MM.1S (cell line): ENCODE results near the gene SHC1.

Experiments used
- DNase-seq: peaks from one replicate; pipeline ENCODE4 v3.0.0-alpha.2; 2015
- H2AFZ ChIP-seq: fragments of 300-600 bp; sonication (generic); 2 replicates; pipeline ENCODE4 v1.6.0; 2016; ENCODE audit warnings: antibody characterized with exemption, low read length
- H3F3A ChIP-seq: fragments of 300-600 bp; sonication (generic); 2 replicates; pipeline ENCODE4 v1.6.1; 2016; ENCODE audit warnings: mild to moderate bottlenecking, antibody characterized with exemption, low read length, moderate library complexity, mixed read lengths; ENCODE audit not compliant: insufficient read depth
- H3K27ac ChIP-seq: fragments of 300-600 bp; sonication (generic); 2 replicates; pipeline ENCODE4 v1.5.1; 2016; ENCODE audit warnings: mild to moderate bottlenecking, low read length
- H3K27me3 ChIP-seq: fragments of 300-600 bp; sonication (generic); replicated peaks from 2 replicates; pipeline ENCODE4 v1.6.0; 2016; ENCODE audit warnings: low read length; ENCODE audit not compliant: insufficient read depth
- H3K36me3 ChIP-seq: fragments of 300-600 bp; sonication (generic); replicated peaks from 2 replicates; pipeline ENCODE4 v1.6.1; 2016; ENCODE audit warnings: mild to moderate bottlenecking, low read length, mixed read lengths; ENCODE audit not compliant: insufficient read depth
- H3K4me1 ChIP-seq: fragments of 300-600 bp; sonication (generic); 2 replicates; pipeline ENCODE4 v1.6.1; 2016; ENCODE audit warnings: low read length, mixed read lengths
- H3K4me2 ChIP-seq: fragments of 300-600 bp; sonication (generic); 2 replicates; pipeline ENCODE4 v1.6.0; 2016; ENCODE audit warnings: low read depth, low read length
- H3K4me3 ChIP-seq: fragments of 300-600 bp; sonication (generic); 2 replicates; pipeline ENCODE4 v1.5.1; 2016; ENCODE audit warnings: low read length, mixed read lengths
- H3K79me2 ChIP-seq: fragments of 300-600 bp; sonication (generic); 2 replicates; pipeline ENCODE4 v1.6.1; 2016; ENCODE audit warnings: mixed run types, low read length, mixed read lengths
- H3K9ac ChIP-seq: fragments of 300-600 bp; sonication (generic); 2 replicates; pipeline ENCODE4 v1.6.1; 2016; ENCODE audit warnings: low read length, mixed read lengths
- H3K9me2 ChIP-seq: fragments of 300-600 bp; sonication (generic); replicated peaks from 2 replicates; pipeline ENCODE4 v1.6.1; 2016; ENCODE audit warnings: mild to moderate bottlenecking, low read length, mixed read lengths; ENCODE audit not compliant: insufficient read depth
- H3K9me3 ChIP-seq: fragments of 300-600 bp; sonication (generic); replicated peaks from 2 replicates; pipeline ENCODE4 v1.6.1; 2016; ENCODE audit warnings: mild to moderate bottlenecking, low read length, mixed read lengths; ENCODE audit not compliant: insufficient read depth
- H4K20me1 ChIP-seq: fragments of 300-600 bp; sonication (generic); 2 replicates; pipeline ENCODE4 v1.6.1; 2016; ENCODE audit warnings: mild to moderate bottlenecking, low read length, moderate library complexity, mixed read lengths; ENCODE audit not compliant: insufficient read depth
- EZH2 ChIP-seq: fragments of 300-600 bp; sonication (generic); optimal IDR thresholded peaks from 2 replicates; pipeline ENCODE3; 2017; ENCODE audit warnings: low read depth, mild to moderate bottlenecking, antibody characterized with exemption, low read length, mixed read lengths
- EZH2phosphoT487 ChIP-seq: fragments of 300-600 bp; sonication (generic); IDR thresholded peaks from 2 replicates; pipeline ENCODE4 v1.6.1; 2018; ENCODE audit warnings: antibody characterized with exemption, low read length
- TF ChIP-seq, protein P1 (sequence below): fragments of 300-600 bp; sonication (generic); IDR thresholded peaks from 2 replicates; pipeline ENCODE4 v1.5.1; 2016; ENCODE audit warnings: antibody characterized with exemption, low read length, mixed read lengths

The SHC1 gene

DNA sequence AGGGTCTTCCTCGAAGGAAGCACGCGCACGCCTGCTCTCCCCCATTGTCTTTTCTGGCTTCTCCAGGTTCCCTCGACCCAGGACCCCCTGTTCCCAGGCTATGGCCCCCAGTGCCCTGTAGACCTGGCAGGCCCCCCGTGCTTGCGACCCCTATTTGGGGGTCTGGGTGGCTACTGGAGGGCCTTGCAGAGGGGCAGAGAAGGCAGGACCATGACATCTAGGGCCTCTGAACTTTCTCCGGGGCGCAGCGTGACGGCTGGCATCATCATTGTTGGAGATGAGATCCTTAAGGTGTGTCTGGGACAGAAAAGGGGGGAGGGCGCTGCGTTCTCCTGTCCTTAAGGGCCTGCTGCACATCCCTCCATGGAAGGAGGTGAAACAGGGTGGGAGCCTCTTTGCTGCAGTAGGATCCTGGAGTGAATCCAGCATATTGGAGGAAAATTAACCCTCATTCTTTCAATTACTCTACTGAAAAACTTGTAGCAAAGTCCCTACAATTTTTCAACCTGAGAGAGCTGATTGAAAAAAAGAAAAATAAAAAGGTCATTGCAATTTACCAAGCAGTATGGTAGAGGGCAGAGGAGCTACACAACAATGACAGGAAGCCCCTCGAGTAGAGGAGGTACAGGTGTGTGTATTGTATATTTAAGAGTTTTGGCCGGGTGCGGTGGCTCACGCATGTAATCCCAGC, 13.4 kb upstream of the SHC1 start:
- peaks cover 90% of the 10 kb centered on the region for H3K79me2 ChIP-seq

DNA sequence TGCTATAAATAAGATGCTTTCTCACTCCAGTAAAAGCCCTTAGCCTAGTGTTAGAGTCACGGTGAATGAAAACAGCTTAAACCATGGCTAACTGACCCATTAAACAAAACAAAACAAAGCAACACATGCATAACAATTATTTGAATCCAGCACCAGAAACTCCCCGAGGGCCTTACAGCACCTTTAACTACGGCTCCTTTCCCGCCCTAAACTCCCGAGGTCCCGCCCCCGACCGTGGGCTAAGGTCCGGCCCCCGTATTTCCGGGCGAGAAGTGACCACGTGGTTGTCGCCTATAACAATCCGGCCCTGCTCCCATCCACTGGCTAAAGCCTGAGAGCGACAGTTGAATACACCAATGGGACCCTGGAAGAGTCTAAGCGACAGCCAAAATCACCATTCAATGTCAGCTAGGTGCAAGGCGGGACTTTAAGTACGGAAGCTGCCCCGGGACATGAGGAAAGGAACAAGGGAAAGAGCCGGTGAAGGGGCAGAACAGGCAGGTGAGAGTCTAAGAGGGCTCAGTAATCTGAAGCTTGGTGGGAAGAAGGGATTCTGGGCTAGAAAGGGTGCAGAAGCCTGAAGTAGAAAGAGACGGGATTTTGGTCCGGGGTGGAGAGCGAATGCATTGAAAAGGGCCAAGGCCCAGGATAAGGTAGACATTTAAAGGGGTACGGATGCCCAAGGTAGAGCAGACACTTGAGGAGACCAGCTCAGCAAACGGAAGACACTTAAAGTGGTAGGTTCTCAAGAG, 12.5 kb upstream of the SHC1 start, which contains the start of gene FLAD1:
TSS of gene FLAD1 (plus strand) at position 448 of the 752 bp plus-strand sequence. CDS start 351 bp downstream, outside the sequence.
- H2AFZ ChIP-seq: peak within 1 kb of the TSS; percentile 57

More for the DNA sequence above, 13.4 kb upstream of the SHC1 start:
- H3K4me1 ChIP-seq: peaks cover 5% of the 10 kb centered on the region; the same call in 1 of the 2 replicates
- DNase-seq: peak; percentile 50
- H4K20me1 ChIP-seq: no peaks in the 10 kb centered on the region
- H3K27ac ChIP-seq: peak overlapping the region; percentile 56; the same call in 1 of the 2 replicates
- H3K9me3 ChIP-seq: no peaks in the 10 kb centered on the region
- peak overlapping the region; percentile 79 for H3K9ac ChIP-seq
- H3K36me3 ChIP-seq: peaks cover 17% of the 10 kb centered on the region
- H3K27me3 ChIP-seq: no peaks in the 10 kb centered on the region
- H2AFZ ChIP-seq: no peak overlapping the region
- peak overlapping the region; percentile 92 for H3K4me2 ChIP-seq
- H3K9me2 ChIP-seq: no peaks in the 10 kb centered on the region
- TF ChIP-seq, protein P1, sequence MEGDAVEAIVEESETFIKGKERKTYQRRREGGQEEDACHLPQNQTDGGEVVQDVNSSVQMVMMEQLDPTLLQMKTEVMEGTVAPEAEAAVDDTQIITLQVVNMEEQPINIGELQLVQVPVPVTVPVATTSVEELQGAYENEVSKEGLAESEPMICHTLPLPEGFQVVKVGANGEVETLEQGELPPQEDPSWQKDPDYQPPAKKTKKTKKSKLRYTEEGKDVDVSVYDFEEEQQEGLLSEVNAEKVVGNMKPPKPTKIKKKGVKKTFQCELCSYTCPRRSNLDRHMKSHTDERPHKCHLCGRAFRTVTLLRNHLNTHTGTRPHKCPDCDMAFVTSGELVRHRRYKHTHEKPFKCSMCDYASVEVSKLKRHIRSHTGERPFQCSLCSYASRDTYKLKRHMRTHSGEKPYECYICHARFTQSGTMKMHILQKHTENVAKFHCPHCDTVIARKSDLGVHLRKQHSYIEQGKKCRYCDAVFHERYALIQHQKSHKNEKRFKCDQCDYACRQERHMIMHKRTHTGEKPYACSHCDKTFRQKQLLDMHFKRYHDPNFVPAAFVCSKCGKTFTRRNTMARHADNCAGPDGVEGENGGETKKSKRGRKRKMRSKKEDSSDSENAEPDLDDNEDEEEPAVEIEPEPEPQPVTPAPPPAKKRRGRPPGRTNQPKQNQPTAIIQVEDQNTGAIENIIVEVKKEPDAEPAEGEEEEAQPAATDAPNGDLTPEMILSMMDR: 0 out of 2 replicates have a peak, but pooled peaks have one; percentile 19
- no peak for TF ChIP-seq EZH2
- no peak for TF ChIP-seq EZH2phosphoT487
- peaks cover 34% of the 10 kb centered on the region for H3F3A ChIP-seq
- peak overlapping the region; percentile 86 for H3K4me3 ChIP-seq

DNA sequence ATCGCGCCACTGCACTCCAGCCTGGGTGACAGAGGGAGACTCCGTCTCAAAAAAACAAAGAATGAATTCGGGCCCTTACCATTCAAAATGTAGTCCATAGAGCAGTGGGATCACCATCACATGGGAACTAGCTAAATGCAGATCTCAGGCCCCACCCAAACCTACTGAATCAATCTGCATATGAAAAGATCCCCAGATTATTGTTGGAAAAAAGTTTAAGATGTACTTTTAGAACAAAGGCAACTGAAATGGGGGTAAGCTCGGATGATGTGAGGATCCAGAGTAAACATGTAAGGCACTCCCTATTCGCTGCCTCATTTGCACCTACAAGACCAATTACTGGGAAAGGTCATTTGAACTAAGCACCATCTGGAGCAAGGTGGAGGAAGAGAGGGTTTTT, 11.8 kb upstream of the SHC1 start:
- Histone ChIP-seq H3K27ac (peak overlapping the region; percentile 53), H3K4me2 (peak overlapping the region; percentile 81), H3K36me3 (peaks cover 9% of the 10 kb centered on the region), H2AFZ (peak overlapping the region; percentile 57), H3K79me2 (peaks cover 87% of the 10 kb centered on the region), H3F3A (peaks cover 39% of the 10 kb centered on the region), H4K20me1 (no peaks in the 10 kb centered on the region), H3K9me2 (no peaks in the 10 kb centered on the region), H3K9me3 (no peaks in the 10 kb centered on the region), H3K4me3 (peak overlapping the region; percentile 68), H3K27me3 (no peaks in the 10 kb centered on the region), H3K4me1 (peaks cover 5% of the 10 kb centered on the region; the same call in 1 of the 2 replicates), H3K9ac (peak overlapping the region; percentile 62)
- TF ChIP-seq EZH2phosphoT487: no peak
- TF ChIP-seq, protein P1: no peak
- no peak for TF ChIP-seq EZH2
- peak; percentile 13 for DNase-seq

More for the DNA sequence above, 12.5 kb upstream of the SHC1 start, which contains the start of gene FLAD1:
- Histone ChIP-seq H3K9me3 (no peaks in the 10 kb centered on the region), H3K4me3 (peak within 1 kb of the TSS; percentile 86), H3K79me2 (peaks cover 87% of the 10 kb centered on the region), H3F3A (peaks cover 34% of the 10 kb centered on the region), H3K9ac (peak within 1 kb of the TSS; percentile 79), H3K27ac (peak within 1 kb of the TSS; percentile 56), H3K36me3 (peaks cover 14% of the 10 kb centered on the region), H4K20me1 (no peaks in the 10 kb centered on the region), H3K4me2 (peak within 1 kb of the TSS; percentile 92), H3K27me3 (no peaks in the 10 kb centered on the region), H3K4me1 (peaks cover 5% of the 10 kb centered on the region; the same call in 1 of the 2 replicates), H3K9me2 (no peaks in the 10 kb centered on the region)
- TF ChIP-seq, protein P1: no peak
- no peak for TF ChIP-seq EZH2
- no peak for TF ChIP-seq EZH2phosphoT487
- DNase-seq: peak; percentile 100
